ENCODE data around the gene ZIC4.

ZIC4 gene

DNA sequence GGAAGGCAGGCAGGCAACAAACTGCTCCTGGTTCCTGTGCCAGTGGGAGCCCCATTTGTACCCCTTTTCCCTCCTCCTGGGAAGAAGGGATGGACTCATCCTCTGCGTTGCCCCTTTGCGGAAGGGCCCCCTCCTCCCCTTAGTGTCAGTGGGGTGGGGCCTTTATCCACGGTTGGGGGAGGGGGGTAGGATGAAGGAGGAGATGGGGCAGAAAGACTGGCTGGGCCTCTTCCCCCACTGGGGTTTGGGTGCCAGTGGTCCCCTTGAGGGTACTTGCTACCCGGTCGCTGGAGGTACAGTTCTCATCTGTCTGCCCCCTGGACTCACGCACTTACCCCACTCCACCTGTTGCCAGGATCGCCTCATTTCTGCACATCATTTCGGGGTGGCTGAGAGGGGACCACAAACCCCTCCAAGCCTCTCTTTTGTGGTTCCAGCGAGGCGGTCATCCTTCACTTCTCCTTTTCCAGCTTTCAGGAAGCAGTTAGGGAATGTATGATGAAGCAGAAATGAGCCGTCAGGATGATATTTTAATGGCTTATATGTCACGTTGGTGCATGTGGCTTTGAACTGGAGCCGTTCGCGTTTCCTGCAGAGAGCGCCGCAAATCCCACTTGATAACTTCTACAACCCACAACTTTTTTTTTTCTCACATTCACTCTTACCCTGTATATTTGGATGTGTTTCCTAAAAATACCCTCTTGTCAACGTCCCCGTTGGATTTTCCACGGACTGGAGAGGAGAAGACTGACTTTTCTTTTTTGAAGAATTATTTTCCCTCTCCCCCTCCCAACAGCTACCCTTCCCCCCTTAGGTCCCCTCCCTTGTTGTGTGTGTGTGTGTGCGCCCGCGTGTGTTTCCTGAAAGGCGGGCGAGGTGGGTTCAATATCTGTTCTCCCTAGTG, at the start of gene ZIC4:
ZIC4 (minus strand) TSS at position 516 of the 904 bp plus-strand sequence. CDS start 3,746 bp downstream, outside the sequence.
- no peak for DNase-seq

DNA sequence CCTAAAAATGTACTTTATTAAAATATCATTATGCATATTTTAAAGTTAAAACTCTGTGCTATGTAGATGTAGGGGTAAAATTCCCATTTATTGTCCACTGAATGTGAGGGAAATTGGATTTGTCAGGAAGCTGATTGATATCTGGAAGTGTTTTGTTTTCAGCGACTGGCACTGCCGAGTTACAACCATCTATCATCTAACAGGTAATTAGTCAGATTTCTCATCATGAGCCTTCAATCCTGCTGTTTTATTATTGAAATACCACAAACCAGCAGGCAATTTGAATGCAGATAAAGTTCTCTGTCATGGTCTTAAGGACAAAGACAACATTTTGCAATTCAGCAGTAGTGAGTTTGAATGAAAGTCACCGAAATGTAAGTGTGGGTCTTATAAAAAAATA, 43.3 kb upstream of the ZIC4 start:
- no peak for DNase-seq

DNA sequence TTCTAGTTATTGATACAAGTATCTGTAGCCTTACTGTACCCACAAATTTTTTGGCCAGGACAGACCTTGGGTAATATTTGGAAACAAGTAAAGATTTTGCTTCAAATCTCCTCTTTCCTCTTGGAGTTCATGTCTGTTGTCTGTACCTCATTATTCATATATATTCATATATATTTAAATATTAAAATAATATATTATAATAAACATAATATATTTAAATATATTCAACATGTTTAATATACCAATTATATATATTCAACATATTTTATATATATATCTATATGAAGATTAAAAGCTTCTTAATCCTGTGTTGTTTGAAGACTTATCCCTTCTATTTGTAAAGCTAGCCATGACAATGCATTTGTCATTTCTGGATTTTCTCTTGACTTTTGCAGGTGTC, 40.9 kb upstream of the ZIC4 start:
- DNase-seq = no peak

- DNase-seq = no peak
These were observed 25.4 kb upstream of the ZIC4 start for GRCh38 chr3:147431751-147432150.

DNA sequence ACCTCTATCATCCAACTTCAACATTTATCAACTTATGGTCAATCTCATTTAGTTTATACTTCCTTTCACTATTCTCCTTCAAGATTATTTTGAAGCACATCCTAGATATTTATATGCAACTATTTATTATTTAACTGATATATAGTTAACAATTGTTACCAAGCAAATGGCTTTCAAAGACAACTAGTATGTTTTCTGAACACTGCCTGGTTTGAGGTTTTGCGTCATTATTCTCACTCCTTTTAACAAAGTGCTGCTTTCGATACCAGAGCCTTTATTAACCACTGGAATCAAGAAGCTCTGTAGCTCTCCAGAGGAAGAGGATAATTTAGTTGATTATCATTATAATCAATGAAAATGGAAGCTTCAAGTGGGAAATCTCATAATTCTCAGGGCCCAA, 22.4 kb upstream of the ZIC4 start:
- DNase-seq = no peak

DNA sequence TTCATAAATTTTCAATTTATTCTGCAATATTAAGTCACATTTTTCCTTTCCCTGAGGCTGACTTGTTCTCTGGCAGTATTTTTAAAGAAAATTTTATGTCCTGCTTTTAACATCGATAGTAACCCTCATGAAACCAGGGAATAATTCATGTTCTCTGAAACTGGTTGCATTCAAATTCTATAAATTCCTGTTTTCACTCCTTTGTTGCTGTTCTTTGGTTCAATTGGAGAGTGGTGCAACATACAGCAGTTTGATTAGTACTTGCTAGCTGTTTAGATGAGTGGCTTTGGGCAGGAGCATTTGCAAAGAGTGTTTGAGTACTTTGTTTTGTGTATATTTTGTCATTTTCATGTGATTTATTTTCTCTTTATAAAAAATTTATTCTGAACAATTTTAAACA, 22.0 kb upstream of the ZIC4 start:
- no peak for DNase-seq

GRCh38 chr3:147427746-147428145, 21.4 kb upstream of the ZIC4 start:
- no peak for DNase-seq

GRCh38 chr3:147426931-147427330, 20.6 kb upstream of the ZIC4 start:
- DNase-seq = no peak

DNA sequence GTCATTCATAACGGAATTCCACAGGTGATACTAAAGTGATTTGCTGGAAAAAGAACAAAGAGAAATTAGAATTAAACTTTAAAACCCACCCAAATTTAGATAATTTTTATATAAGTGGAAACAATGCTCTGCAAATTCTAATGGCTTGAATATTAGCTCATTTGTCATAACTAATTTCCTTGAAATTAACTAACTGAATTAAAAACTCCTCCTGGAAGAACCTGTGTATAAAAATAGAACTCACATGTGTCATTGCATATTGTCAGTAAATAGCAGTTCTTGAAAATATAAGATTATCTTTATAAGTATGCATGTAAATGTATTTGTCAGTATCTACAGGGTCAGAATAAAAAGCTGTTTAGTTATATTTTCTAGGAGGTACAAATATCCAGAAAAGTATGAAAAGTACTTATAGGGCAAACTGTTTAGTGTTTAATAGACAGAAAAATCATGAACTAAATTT, 19.1 kb upstream of the ZIC4 start:
- no peak for DNase-seq

GRCh38 chr3:147424581-147425387, 18.4 kb upstream of the ZIC4 start:
- no peak for DNase-seq

DNA sequence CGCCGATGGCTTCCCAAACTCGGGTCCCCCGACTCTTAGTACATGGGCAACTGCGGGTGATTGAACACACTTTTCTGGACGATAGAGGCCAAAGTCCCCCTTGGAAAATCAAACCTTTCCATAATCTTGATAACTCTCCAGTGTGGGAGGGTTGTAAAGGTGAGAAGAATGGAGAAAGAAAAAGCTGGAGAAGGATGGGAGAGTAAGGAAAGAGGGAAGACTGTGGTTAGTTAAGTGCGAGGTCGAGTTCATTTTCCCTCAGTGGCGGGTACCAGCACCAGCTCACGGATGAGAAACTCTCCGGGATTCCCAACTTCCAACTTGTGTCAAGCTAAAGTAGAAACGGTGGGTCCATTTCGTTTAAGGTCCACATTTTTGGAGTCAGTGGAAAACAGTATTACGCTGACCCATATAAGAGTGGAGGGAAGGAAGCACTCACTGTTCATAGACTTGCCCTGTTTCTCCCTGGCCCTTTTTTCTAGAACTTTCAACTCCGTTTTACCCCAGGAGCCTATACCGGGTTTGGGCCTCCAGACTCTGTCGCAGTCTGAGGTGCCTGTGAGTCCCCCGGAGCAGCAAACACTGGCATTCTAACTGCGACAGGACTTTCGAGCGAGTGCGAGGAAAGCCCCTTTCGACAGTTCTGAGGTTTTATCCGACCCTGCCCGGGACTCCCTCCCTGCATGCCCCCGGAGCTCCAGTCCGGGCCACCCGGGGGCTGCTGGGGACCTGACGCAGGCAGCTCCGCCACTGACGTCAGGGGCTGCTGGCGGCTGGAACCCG, 17.6 kb upstream of the ZIC4 start:
- DNase-seq = no peak

- DNase-seq = no peak
These were observed 17.1 kb upstream of the ZIC4 start for GRCh38 chr3:147423537-147423797.

GRCh38 chr3:147422601-147423536, 16.5 kb upstream of the ZIC4 start:
- DNase-seq = no peak

- DNase-seq = no peak
These were observed 15.9 kb upstream of the ZIC4 start for GRCh38 chr3:147422196-147422595.

DNA sequence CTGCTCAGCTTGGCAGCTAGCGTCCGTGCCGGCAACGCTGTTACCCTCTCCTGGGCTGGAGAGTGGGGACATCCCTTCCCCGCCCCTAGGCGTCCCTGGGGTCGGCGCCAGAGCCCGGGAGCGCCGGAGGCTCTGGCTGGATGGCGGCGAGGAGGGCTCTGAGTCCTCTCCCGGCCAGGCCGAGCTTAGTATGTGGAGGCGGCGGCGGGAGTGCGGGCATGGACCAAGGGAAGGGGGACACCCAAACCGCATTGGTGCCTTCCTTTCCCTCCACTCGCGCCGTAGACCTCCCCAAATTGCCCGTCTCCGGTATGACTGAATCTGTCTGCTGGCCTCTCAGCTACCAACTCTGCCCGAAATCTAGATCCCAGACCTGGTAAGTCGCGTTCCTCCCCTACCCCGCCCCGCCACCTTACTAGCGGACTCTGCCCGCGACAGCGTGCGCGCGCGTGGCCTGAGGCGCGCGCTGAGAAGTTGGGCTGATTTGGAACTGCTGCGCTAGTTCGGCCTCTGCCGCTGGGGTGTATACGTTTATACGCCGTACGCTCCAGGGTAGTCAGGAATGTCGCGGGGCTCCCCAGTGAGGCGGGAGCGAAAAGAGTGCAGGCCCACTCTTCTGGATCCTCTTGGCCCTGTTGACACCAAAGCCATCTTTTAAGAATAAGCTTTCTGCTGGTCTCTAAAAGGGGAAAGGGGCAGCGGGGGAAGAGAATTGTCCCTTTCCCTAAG, 15.0 kb upstream of the ZIC4 start:
- DNase-seq = peak; percentile 12

DNA sequence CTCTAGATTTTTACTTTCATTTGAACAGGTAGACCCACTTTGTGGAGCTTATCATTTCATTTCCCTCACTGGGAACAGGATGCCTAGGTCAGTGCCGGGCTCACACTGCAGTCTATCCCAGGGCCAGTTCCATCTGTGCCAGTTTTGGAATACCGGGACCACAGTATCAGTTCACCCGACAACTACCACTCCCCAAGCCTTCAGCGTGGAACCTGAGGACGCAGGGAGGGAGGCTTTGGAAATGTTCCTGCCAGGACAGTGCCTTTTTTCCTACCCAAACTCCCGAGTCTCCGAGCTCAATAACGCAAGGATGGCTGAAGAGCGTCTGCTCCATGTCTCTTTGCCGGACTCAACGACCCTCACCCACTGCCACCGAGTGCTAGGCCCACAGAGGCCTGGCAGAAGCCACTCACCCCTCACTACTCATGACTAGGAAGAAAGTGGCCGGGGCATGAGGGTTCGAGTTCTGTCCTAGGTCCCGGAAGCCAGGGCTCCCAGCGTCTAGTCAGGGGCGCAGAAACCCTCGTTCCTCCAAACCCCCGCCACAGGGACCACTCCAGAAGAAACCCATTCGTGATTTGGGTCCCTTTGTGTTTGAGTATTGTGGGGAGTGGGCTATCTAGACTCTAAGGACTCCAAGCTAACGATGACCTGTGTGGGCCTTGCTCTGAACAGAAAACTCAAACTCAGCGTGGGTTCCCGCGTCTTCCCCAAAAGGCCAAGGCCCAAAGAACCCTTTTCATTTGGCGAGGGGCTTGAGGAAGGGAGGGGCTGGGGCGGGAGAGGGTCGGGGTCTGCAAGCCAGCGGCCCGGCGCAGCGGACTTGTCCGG, 14.2 kb upstream of the ZIC4 start:
- no peak for DNase-seq

DNA sequence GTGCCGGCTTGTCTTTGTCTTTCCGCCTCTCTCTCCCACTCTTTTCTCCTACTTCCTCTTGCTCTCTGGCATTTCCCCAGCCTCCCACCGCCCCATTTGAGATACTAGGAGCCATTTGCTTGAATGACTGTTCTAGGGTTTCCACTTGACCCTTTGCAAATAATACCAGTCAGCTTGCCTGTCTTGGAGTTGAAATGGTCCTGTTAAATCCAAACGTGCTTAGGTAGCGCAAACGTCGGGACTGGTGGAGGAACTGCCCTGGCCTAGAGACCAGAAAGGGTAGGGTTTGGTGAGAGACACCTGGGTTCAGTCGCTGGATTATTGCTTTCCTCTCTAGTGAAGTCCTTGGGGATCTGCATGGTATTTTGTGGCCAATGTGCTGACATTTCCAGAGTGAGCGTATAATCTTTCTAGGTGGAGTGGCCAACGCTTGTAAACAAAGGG, 13.5 kb upstream of the ZIC4 start:
- no peak for DNase-seq

- DNase-seq = no peak
These were observed 12.7 kb upstream of the ZIC4 start for GRCh38 chr3:147418808-147419701.

DNA sequence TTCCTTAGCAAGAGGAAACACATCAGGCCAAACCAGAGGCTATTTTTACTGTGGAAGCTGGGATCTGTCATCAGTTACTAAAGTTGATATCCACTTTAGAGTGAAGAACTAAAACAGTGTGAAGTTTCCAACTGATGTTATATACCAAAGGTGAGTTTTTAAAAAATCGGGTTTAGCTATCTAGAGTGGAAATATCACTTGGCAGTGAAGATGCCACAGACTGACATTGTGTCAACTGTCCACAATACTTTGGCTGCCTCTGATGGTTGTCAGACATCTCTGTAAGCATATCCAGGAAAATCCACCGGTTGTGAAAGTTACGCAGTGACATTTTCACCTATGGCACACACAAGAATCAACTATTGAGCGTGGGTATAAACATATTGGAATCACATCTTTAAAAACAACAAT, 12.0 kb upstream of the ZIC4 start:
- no peak for DNase-seq

Data from EL (cell line).